Activated T-cell treated with anti-CD3 and anti-CD28 coated beads, Interleukin-2, amount 50 U/mL, for 4 hours (primary cell): ENCODE data around the gene CTCF. TPM values are rescaled to one million over a fixed set of nuclear protein-coding genes. Genes with fewer than 3 reads are reported as not detected.

Source experiments
- ATAC-seq, 2 donors: fragments of 200-7000 bp; cut with Tn5 transposase; one replicate each; pipeline ENCODE4 v1.10.0; 2021
- DNase-seq: peaks from one replicate; pipeline ENCODE4 v3.0.0-alpha.2; 2020
- H3K27me3 Mint-ChIP-seq: one replicate; pipeline ENCODE4 v1.8.0; 2021; ENCODE audit warnings: low read depth, mixed read lengths
- H3K36me3 Mint-ChIP-seq: one replicate; pipeline ENCODE4 v1.8.0; 2022; ENCODE audit warnings: mixed read lengths; ENCODE audit not compliant: insufficient read depth
- H3K4me1 Mint-ChIP-seq: one replicate; pipeline ENCODE4 v1.8.0; 2021; ENCODE audit warnings: low read depth, mixed read lengths
- H3K4me3 Mint-ChIP-seq: one replicate; pipeline ENCODE4 v1.8.0; 2021; ENCODE audit warnings: mild to moderate bottlenecking, moderate library complexity, mixed read lengths
- H3K9me3 Mint-ChIP-seq: one replicate; pipeline ENCODE4 v1.8.0; 2021; ENCODE audit warnings: mixed read lengths
- total RNA-seq, 3 donors: library from RNA; stranded (reverse); gene quantifications; one replicate each; pipeline ENCODE4 v1.2.1, GENCODE V29; 2021

CTCF gene
- total RNA-seq, 3 donors from 2014 or later: 53.7 to 59.3 (median 54.0) TPM

- peaks cover 35% of the 10 kb centered on the region for H3K4me1 Mint-ChIP-seq
- H3K36me3 Mint-ChIP-seq: peaks cover 5% of the 10 kb centered on the region
- no peaks in the 10 kb centered on the region for H3K27me3 Mint-ChIP-seq
These were observed 21.6 kb upstream of the CTCF start for GRCh38 chr16:67540756-67541155.

GRCh38 chr16:67541391-67542263 is 20.7 kb upstream of the CTCF start:
- H3K4me1 Mint-ChIP-seq: peaks cover 33% of the 10 kb centered on the region
- DNase-seq: no peak
- ATAC-seq: no peak
- H3K4me3 Mint-ChIP-seq: no peak overlapping the region
- peaks cover 5% of the 10 kb centered on the region for H3K36me3 Mint-ChIP-seq
- H3K27me3 Mint-ChIP-seq: no peaks in the 10 kb centered on the region
- no peaks in the 10 kb centered on the region for H3K9me3 Mint-ChIP-seq

More at GRCh38 chr16:67540756-67541155, 21.6 kb upstream of the CTCF start:
- ATAC-seq (no peak), DNase-seq (no peak)
- Mint-ChIP-seq H3K4me3 (peak overlapping the region; percentile 33), H3K9me3 (no peaks in the 10 kb centered on the region)

- DNase-seq (peak; percentile 52), ATAC-seq (peak; percentile 66)
- Mint-ChIP-seq H3K4me3 (no peak overlapping the region), H3K27me3 (no peaks in the 10 kb centered on the region), H3K36me3 (peaks cover 5% of the 10 kb centered on the region), H3K4me1 (peaks cover 39% of the 10 kb centered on the region), H3K9me3 (no peaks in the 10 kb centered on the region)
These were observed 19.9 kb upstream of the CTCF start for GRCh38 chr16:67542464-67542863.

GRCh38 chr16:67543036-67543435 is 19.3 kb upstream of the CTCF start:
- H3K4me3 Mint-ChIP-seq: no peak overlapping the region
- no peaks in the 10 kb centered on the region for H3K9me3 Mint-ChIP-seq
- H3K36me3 Mint-ChIP-seq: peaks cover 5% of the 10 kb centered on the region
- ATAC-seq (no peak), DNase-seq (no peak)
- no peaks in the 10 kb centered on the region for H3K27me3 Mint-ChIP-seq
- peaks cover 45% of the 10 kb centered on the region for H3K4me1 Mint-ChIP-seq

- H3K9me3 Mint-ChIP-seq: no peaks in the 10 kb centered on the region
- no peaks in the 10 kb centered on the region for H3K27me3 Mint-ChIP-seq
- no peak for ATAC-seq
- H3K36me3 Mint-ChIP-seq: peaks cover 5% of the 10 kb centered on the region
- H3K4me3 Mint-ChIP-seq: no peak overlapping the region
- no peak for DNase-seq
- peaks cover 51% of the 10 kb centered on the region for H3K4me1 Mint-ChIP-seq
These were observed 18.7 kb upstream of the CTCF start for GRCh38 chr16:67543582-67543981.

- ATAC-seq: no peak
- no peak overlapping the region for H3K4me3 Mint-ChIP-seq
- H3K27me3 Mint-ChIP-seq: no peaks in the 10 kb centered on the region
- peaks cover 49% of the 10 kb centered on the region for H3K4me1 Mint-ChIP-seq
- DNase-seq: no peak
- no peaks in the 10 kb centered on the region for H3K9me3 Mint-ChIP-seq
- H3K36me3 Mint-ChIP-seq: peaks cover 5% of the 10 kb centered on the region
These were observed 17.9 kb upstream of the CTCF start for GRCh38 chr16:67544329-67544841.

- Mint-ChIP-seq H3K36me3 (peaks cover 5% of the 10 kb centered on the region), H3K27me3 (no peaks in the 10 kb centered on the region), H3K4me1 (peaks cover 52% of the 10 kb centered on the region), H3K9me3 (no peaks in the 10 kb centered on the region), H3K4me3 (no peak overlapping the region)
- DNase-seq: no peak
- no peak for ATAC-seq
These were observed 17.3 kb upstream of the CTCF start for GRCh38 chr16:67544844-67545664.

GRCh38 chr16:67545665-67546024 is 16.7 kb upstream of the CTCF start:
- Mint-ChIP-seq H3K36me3 (peaks cover 2% of the 10 kb centered on the region), H3K27me3 (no peaks in the 10 kb centered on the region), H3K4me1 (peaks cover 49% of the 10 kb centered on the region), H3K4me3 (no peak overlapping the region), H3K9me3 (no peaks in the 10 kb centered on the region)
- no peak for DNase-seq
- ATAC-seq: no peak

- ATAC-seq: no peak
- no peaks in the 10 kb centered on the region for H3K36me3 Mint-ChIP-seq
- no peaks in the 10 kb centered on the region for H3K27me3 Mint-ChIP-seq
- H3K4me3 Mint-ChIP-seq: no peak overlapping the region
- DNase-seq: no peak
- peaks cover 47% of the 10 kb centered on the region for H3K4me1 Mint-ChIP-seq
- no peaks in the 10 kb centered on the region for H3K9me3 Mint-ChIP-seq
These were observed 16.2 kb upstream of the CTCF start for GRCh38 chr16:67546091-67546501.

GRCh38 chr16:67546761-67547422 is 15.4 kb upstream of the CTCF start:
- H3K4me1 Mint-ChIP-seq: peaks cover 46% of the 10 kb centered on the region
- peak overlapping the region; percentile 56 for H3K4me3 Mint-ChIP-seq
- H3K36me3 Mint-ChIP-seq: no peaks in the 10 kb centered on the region
- no peaks in the 10 kb centered on the region for H3K9me3 Mint-ChIP-seq
- ATAC-seq (peak; percentile 65 to 69), DNase-seq (peak; percentile 75)
- H3K27me3 Mint-ChIP-seq: no peaks in the 10 kb centered on the region

GRCh38 chr16:67547423-67548264 is 14.7 kb upstream of the CTCF start:
- Mint-ChIP-seq H3K36me3 (no peaks in the 10 kb centered on the region), H3K9me3 (no peaks in the 10 kb centered on the region), H3K4me1 (peaks cover 47% of the 10 kb centered on the region), H3K4me3 (peak overlapping the region; percentile 56), H3K27me3 (no peaks in the 10 kb centered on the region)
- ATAC-seq (peak; percentile 24 to 33), DNase-seq (no peak)

- Mint-ChIP-seq H3K4me1 (peaks cover 48% of the 10 kb centered on the region), H3K36me3 (no peaks in the 10 kb centered on the region), H3K27me3 (no peaks in the 10 kb centered on the region), H3K4me3 (peak overlapping the region; percentile 19), H3K9me3 (no peaks in the 10 kb centered on the region)
- ATAC-seq: peak in 1 of 2 donors; percentile 10
- DNase-seq: no peak
These were observed 13.8 kb upstream of the CTCF start for GRCh38 chr16:67548265-67549126.

GRCh38 chr16:67549240-67549639 is 13.1 kb upstream of the CTCF start:
- Mint-ChIP-seq H3K36me3 (no peaks in the 10 kb centered on the region), H3K27me3 (no peaks in the 10 kb centered on the region), H3K4me3 (no peak overlapping the region), H3K4me1 (peaks cover 51% of the 10 kb centered on the region), H3K9me3 (no peaks in the 10 kb centered on the region)
- DNase-seq: no peak
- ATAC-seq: no peak
